ENCODE measurements around the gene MACROD2.

The MACROD2 gene

GRCh38 chr20:15200147-15200565 lies 1204.8 kb downstream of the MACROD2 start:
- no peak for ATAC-seq

DNA sequence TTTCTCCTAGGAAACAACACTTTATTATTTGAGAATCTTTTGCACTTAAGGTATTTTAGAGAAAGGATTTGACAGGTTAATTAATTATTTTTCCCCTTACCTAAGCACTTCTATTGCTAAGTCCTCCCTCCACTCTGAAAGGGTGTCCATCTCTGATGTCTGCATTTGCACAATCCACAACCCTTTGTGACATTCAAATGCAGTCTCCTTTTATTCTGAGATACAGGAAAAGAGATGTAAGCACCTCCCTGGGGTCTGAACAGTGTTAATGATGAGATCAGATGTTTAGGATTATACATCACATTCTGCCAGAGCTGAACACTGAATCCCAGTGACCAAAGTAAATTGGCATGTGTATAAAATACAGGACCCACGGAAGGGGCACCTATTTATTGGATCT lies 1206.3 kb downstream of the MACROD2 start:
- no peak for ATAC-seq

DNA sequence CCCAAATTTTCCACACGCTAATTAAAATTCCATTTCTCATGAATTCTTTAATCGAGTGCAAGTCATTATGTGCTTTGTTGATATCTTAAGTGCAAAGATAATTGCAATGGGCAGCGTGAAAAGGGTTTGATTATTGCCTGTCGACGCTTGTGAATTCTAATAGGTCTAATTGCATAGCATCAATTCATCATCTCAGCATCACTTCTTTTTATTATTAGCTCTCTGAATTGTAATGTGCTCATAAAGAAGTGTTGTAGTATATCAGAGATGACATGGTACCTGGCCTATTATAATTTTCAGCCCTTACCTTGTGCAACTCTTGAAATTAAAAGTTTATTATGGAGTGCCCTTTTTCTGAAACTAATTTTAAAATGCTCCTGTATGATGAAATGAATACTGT lies 1208.9 kb downstream of the MACROD2 start:
- ATAC-seq = no peak

GRCh38 chr20:15205028-15205427 lies 1209.7 kb downstream of the MACROD2 start:
- no peak for ATAC-seq

GRCh38 chr20:15205719-15206118 lies 1210.4 kb downstream of the MACROD2 start:
- ATAC-seq = no peak

DNA sequence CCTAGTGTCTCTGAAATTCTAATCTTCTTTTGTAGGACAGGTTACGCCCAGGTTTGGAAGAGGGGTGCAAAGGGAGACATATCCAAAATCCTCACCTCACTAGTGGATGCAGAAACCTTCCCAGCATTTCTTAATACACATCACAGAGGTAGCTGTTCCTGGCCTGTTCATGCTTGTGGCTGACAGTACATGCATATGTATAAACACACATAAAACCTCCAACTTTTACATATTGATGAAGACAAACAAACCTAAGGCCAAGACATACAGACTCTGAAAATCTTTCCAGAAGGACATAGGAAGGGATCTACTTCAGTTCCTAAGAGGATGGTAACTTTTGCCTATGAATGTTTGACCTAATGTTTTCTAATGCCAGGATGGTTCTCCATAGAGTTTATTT lies 1214.2 kb downstream of the MACROD2 start:
- no peak for ATAC-seq

- ATAC-seq = no peak
These were observed 1218.7 kb downstream of the MACROD2 start for GRCh38 chr20:15214051-15214450.

GRCh38 chr20:15220009-15220656 lies 1224.8 kb downstream of the MACROD2 start:
- no peak for ATAC-seq

DNA sequence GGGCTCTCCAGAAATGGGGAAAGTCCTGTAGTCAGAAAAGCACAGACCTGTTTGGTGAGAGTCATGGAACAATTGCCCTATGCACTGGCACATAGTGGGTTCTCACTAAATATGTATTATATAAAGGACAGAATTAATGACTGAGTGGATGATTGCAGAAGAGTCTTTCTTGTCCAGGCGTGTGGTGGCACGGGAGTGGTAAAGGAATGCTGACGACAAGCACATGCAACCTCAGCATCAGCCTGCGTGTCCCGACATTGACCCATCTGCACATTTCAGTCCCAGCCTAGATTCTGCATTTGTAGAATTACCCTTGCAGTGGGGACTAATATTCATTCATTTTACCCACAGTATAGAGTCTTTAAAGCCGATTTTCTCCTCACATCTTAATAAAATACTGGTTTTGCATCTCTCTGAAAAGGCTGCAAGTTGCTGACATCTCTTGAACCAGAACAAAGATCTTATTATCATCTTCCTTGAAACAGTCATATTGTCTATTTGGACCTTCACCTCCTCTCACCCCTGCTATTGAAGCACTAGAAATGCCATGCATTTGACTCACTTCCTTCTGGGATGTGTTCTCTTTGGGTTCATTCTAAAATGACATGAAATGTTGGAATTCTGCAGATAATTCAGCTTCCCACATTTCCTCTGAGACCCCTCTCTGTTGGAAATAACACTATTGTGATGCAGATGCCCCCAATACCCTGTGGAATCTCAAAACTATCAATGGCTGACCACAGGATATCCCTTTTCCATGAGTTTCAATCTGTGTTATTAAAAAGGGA lies 1225.7 kb downstream of the MACROD2 start:
- ATAC-seq = no peak

- no peak for ATAC-seq
These were observed 1227.4 kb downstream of the MACROD2 start for GRCh38 chr20:15222502-15223330.

- no peak for ATAC-seq
These were observed 1228.9 kb downstream of the MACROD2 start for GRCh38 chr20:15224199-15224598.

DNA sequence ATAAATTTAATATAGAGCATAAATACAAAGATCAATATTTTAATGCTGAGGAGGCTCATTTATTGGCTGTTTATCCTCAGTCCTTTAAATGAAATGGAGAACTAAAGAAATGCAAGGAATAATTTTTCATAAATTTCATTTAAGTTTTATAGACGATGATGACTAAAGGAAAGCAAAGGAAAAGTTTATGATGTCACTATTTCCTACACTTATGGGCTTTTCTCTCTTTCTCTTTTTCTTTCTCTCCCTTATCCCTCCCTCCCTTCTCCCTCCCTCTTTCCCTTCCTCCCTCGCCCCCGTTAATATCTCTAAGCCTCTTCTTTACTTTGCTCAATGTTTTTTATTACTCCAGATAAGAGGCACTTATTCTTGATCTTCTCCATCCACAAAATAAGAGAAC lies 1231.8 kb downstream of the MACROD2 start:
- ATAC-seq = no peak

- no peak for ATAC-seq
These were observed 1236.9 kb downstream of the MACROD2 start for GRCh38 chr20:15232243-15232642.

GRCh38 chr20:15235471-15236198 lies 1240.3 kb downstream of the MACROD2 start:
- ATAC-seq = no peak

GRCh38 chr20:15236812-15237211 lies 1241.5 kb downstream of the MACROD2 start:
- ATAC-seq = no peak

DNA sequence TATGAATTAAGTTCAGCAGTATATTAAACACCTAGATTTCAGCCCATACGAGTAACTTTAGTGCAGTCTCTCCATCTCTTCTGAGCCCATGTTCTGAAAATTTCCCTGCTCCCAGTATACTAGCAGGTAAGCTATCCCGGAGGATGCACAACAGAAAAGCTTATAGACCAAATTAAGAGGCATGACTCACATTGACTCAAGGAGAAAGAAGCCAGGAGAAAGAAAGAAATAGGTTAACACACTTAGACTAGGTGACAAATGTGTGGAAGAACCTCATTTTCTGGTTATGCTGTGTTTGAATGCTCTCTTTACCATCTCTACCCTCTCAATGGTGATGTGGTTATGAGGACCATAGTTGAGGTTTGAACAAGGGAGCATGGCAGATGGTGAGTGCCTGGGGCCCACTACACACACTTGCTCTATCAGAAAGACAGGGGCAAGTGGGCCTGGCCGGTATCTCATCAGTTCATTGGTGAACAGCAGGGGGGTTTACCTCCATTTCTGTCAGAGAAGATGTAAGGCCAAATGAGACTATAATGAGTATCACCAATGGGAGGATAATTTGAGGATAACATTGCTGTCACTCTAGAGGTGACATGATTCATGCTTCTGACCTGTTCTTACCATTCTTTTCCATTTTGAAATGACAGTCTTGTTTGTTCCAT lies 1244.4 kb downstream of the MACROD2 start:
- no peak for ATAC-seq

DNA sequence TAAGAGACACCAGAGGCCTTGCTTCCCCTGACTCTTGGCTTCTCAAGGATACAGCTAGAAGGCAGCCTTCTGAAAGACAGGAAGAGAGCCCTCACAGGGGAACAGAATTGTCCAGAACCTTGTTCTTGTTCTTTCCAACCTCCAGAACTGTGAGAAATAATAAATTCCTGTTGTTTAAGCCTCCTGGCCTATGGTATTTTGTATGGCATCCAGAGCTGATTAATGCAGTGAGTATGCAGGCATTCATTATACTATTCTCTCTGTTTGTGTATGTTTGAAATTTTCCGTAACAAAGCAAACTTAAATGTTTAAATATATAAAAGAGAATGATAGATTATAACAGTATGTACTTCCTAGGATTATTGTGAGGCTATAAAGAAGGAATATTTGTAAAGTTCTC lies 1245.5 kb downstream of the MACROD2 start:
- ATAC-seq = no peak

DNA sequence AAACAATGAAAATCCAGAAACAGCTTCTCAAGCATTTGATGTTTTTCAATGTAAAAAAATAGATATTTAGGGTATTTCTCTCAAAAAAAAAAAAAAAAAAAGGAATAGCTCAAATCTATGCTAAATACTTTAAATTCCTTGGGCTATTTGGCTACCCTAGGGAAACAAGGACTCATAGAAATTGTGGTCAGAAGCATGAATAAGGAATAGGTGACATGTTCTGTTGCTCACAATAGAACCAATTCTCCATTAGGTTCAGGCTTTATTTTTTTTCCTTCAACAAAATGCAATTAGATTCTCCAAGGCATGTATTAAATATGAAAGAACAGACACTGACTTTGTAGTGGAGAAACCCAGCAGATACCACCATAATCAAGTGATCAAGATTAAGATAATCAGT lies 1246.4 kb downstream of the MACROD2 start:
- ATAC-seq = no peak

DNA sequence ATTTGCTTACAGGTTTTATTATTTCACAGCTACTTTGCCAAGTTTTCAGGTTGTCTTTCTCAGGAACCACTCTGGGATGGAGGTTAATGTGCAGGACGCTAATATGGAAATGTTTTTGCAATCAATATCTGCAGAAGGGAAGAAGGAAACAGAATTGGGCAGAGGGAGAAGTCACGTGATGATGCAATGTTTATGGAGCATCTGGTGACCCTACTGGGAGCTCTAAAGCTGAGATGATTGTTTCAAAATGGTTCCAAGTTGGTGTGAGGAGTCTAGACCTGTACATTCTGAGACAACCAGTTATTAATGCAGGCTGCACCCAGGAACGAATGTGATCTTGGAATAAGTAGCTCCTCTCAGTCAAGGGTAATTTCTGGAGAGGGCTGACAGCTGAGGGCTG lies 1247.5 kb downstream of the MACROD2 start:
- ATAC-seq = no peak

- no peak for ATAC-seq
These were observed 1250.6 kb downstream of the MACROD2 start for GRCh38 chr20:15245896-15246295.

GRCh38 chr20:15248618-15249395 lies 1253.5 kb downstream of the MACROD2 start:
- no peak for ATAC-seq

Data from activated CD4-positive, CD25-positive, alpha-beta regulatory T cell treated with anti-CD3 and anti-CD28 coated beads, Interleukin-2, amount 50 U/mL, for 24 hours (primary cell).